WTC11 (cell line): ENCODE data around the gene ITPR2.

Experiments
- ARID4B ChIP-seq: sonication (generic); formaldehyde crosslinking; IDR thresholded peaks from 2 replicates; pipeline ENCODE4 v1.8.0; 2023; ENCODE audit warnings: missing genetic modification reagents, mild to moderate bottlenecking, borderline replicate concordance
- ATF2 ChIP-seq: sonication (generic); formaldehyde crosslinking; IDR thresholded peaks from 2 replicates; pipeline ENCODE4 v1.8.1; 2022; ENCODE audit warnings: low read depth, missing genetic modification reagents, borderline replicate concordance
- CREB1 ChIP-seq: sonication (generic); formaldehyde crosslinking; IDR thresholded peaks from 2 replicates; pipeline ENCODE4 v1.8.0; 2023; ENCODE audit warnings: mild to moderate bottlenecking, missing genetic modification reagents
- CTCF ChIP-seq: fragments of 200-600 bp; IDR thresholded peaks from 2 replicates; pipeline ENCODE4 v1.8.0; 2022; ENCODE audit warnings: antibody characterized with exemption
- ERG ChIP-seq: fragments of 250-450 bp; sonication (Bioruptor Pico); IDR thresholded peaks from 2 replicates; pipeline ENCODE4 v1.8.0; 2021; ENCODE audit warnings: mild to moderate bottlenecking
- ETV6 ChIP-seq: sonication (generic); formaldehyde crosslinking; IDR thresholded peaks from 2 replicates; pipeline ENCODE4 v1.8.1; 2022; ENCODE audit warnings: mild to moderate bottlenecking, missing genetic modification reagents
- FOXP4 ChIP-seq: sonication (generic); formaldehyde crosslinking; IDR thresholded peaks from 2 replicates; pipeline ENCODE4 v1.8.0; 2022; ENCODE audit warnings: mild to moderate bottlenecking, missing genetic modification reagents
- HMGXB4 ChIP-seq: sonication (generic); formaldehyde crosslinking; IDR thresholded peaks from 2 replicates; pipeline ENCODE4 v1.8.1; 2023; ENCODE audit warnings: mild to moderate bottlenecking, moderate library complexity, missing genetic modification reagents
- NR1H2 ChIP-seq: sonication (generic); formaldehyde crosslinking; IDR thresholded peaks from 2 replicates; pipeline ENCODE4 v1.9.0; 2021; ENCODE audit warnings: mild to moderate bottlenecking, moderate library complexity, missing genetic modification reagents
- TP53 ChIP-seq: sonication (generic); formaldehyde crosslinking; IDR thresholded peaks from 2 replicates; pipeline ENCODE4 v1.8.1; 2023; ENCODE audit warnings: mild to moderate bottlenecking, missing genetic modification reagents
- USF2 ChIP-seq: sonication (generic); formaldehyde crosslinking; IDR thresholded peaks from 2 replicates; pipeline ENCODE4 v1.8.1; 2023; ENCODE audit warnings: mild to moderate bottlenecking, missing genetic modification reagents, moderate library complexity
- ZBTB43 ChIP-seq: sonication (generic); formaldehyde crosslinking; IDR thresholded peaks from 2 replicates; pipeline ENCODE4 v1.8.1; 2023; ENCODE audit warnings: mild to moderate bottlenecking, missing genetic modification reagents

GRCh38 chr12:26399381-26399780 lies 433.6 kb downstream of the ITPR2 start:
- TF ChIP-seq CTCF (no peak), CREB1 (CRISPR knock-in tag) (no peak), ARID4B (no peak), NR1H2 (no peak), USF2 (no peak), ETV6 (no peak), TP53 (CRISPR knock-in tag) (no peak), FOXP4 (no peak), ZBTB43 (CRISPR knock-in tag) (no peak), ATF2 (CRISPR knock-in tag) (no peak), HMGXB4 (CRISPR knock-in tag) (no peak), ERG (CRISPR knock-in tag) (no peak)
